SK-N-SH treated with all-trans-retinoic acid at 6 μM for 48 hours (cell line): ENCODE results near the gene MYH13.

Experiments used
- ATAC-seq: fragments of 200-7000 bp; cut with Tn5 transposase; 3 replicates; pipeline ENCODE4 v1.9.1; 2020; ENCODE audit warnings: mild to moderate bottlenecking, moderate library complexity
- CSDC2 ChIP-seq: fragments of 250-450 bp; sonication (Bioruptor Pico); IDR thresholded peaks from 2 replicates; pipeline ENCODE4 v1.5.0; 2020; ENCODE audit warnings: mild to moderate bottlenecking, moderate library complexity
- ESRRG ChIP-seq: fragments of 250-450 bp; sonication (Bioruptor Pico); IDR thresholded peaks from 2 replicates; pipeline ENCODE4 v1.6.1; 2021; ENCODE audit warnings: mild to moderate bottlenecking
- GLIS3 ChIP-seq: fragments of 250-450 bp; sonication (Bioruptor Pico); IDR thresholded peaks from 2 replicates; pipeline ENCODE4 v1.5.0; 2020; ENCODE audit warnings: mild to moderate bottlenecking, moderate library complexity
- ISL1 ChIP-seq: fragments of 250-450 bp; sonication (Bioruptor Pico); IDR thresholded peaks from 2 replicates; pipeline ENCODE4 v2.1.2; 2022; ENCODE audit warnings: mild to moderate bottlenecking, moderate library complexity
- OSR1 ChIP-seq: fragments of 250-450 bp; sonication (Bioruptor Pico); IDR thresholded peaks from 2 replicates; pipeline ENCODE4 v1.8.0; 2022; ENCODE audit warnings: moderate library complexity, mild to moderate bottlenecking, inconsistent platforms
- PATZ1 ChIP-seq: fragments of 250-450 bp; sonication (Bioruptor Pico); IDR thresholded peaks from 2 replicates; pipeline ENCODE4 v1.8.0; 2020; ENCODE audit warnings: mild to moderate bottlenecking, moderate library complexity, borderline replicate concordance
- PPARA ChIP-seq: fragments of 250-450 bp; sonication (Bioruptor Pico); IDR thresholded peaks from 2 replicates; pipeline ENCODE4 v1.5.0; 2020; ENCODE audit warnings: mild to moderate bottlenecking, borderline replicate concordance
- RARB ChIP-seq: fragments of 250-450 bp; sonication (Bioruptor Pico); IDR thresholded peaks from 2 replicates; pipeline ENCODE4 v1.8.0; 2021; ENCODE audit warnings: mild to moderate bottlenecking, moderate library complexity
- TCF4 ChIP-seq: fragments of 250-450 bp; sonication (Bioruptor Pico); IDR thresholded peaks from 2 replicates; pipeline ENCODE4 v1.8.0; 2021; ENCODE audit warnings: mild to moderate bottlenecking, moderate library complexity, borderline replicate concordance
- TOX ChIP-seq: fragments of 250-450 bp; sonication (Bioruptor Pico); IDR thresholded peaks from 2 replicates; pipeline ENCODE4 v1.8.0; 2021; ENCODE audit warnings: mild to moderate bottlenecking, moderate library complexity, borderline replicate concordance
- TSHZ2 ChIP-seq: fragments of 250-450 bp; sonication (Bioruptor Pico); IDR thresholded peaks from 2 replicates; pipeline ENCODE4 v1.5.0; 2020; ENCODE audit warnings: mild to moderate bottlenecking, moderate library complexity
- ZC3H10 ChIP-seq: fragments of 250-450 bp; sonication (Bioruptor Pico); IDR thresholded peaks from 2 replicates; pipeline ENCODE4 v1.5.1; 2021; ENCODE audit warnings: mild to moderate bottlenecking, moderate library complexity
- ZFP30 ChIP-seq: fragments of 450-650 bp; formaldehyde crosslinking; IDR thresholded peaks from 2 replicates; pipeline ENCODE4 v1.5.0; 2022; ENCODE audit warnings: mild to moderate bottlenecking, moderate library complexity
- ZNF565 ChIP-seq: fragments of 450-650 bp; formaldehyde crosslinking; conservative IDR thresholded peaks from 2 replicates; pipeline ENCODE4 v1.5.0; 2020; ENCODE audit warnings: low read depth, mild to moderate bottlenecking, moderate library complexity
- ZNF70 ChIP-seq: fragments of 450-650 bp; formaldehyde crosslinking; IDR thresholded peaks from 2 replicates; pipeline ENCODE4 v1.5.0; 2020; ENCODE audit warnings: mild to moderate bottlenecking, moderate library complexity
- ZNF8 ChIP-seq: fragments of 450-650 bp; formaldehyde crosslinking; IDR thresholded peaks from 2 replicates; pipeline ENCODE4 v1.5.0; 2020; ENCODE audit warnings: mild to moderate bottlenecking, moderate library complexity
- TF ChIP-seq, protein P1 (sequence below): fragments of 250-450 bp; sonication (Bioruptor Pico); IDR thresholded peaks from 2 replicates; pipeline ENCODE4 v1.5.1; 2021; ENCODE audit warnings: mild to moderate bottlenecking, moderate library complexity
- TF ChIP-seq, protein P2 (sequence below): fragments of 250-450 bp; sonication (Bioruptor Pico); IDR thresholded peaks from 2 replicates; pipeline ENCODE4 v1.8.0; 2021; ENCODE audit warnings: low read depth, mild to moderate bottlenecking, moderate library complexity, borderline replicate concordance
- TF ChIP-seq, protein P3 (sequence below): fragments of 250-450 bp; sonication (Bioruptor Pico); IDR thresholded peaks from 2 replicates; pipeline ENCODE4 v1.5.1; 2020; ENCODE audit warnings: low read depth, mild to moderate bottlenecking, moderate library complexity

MYH13 gene

GRCh38 chr17:10392880-10393279 lies 20.1 kb upstream of the MYH13 start (continued):
- TF ChIP-seq, protein P1, sequence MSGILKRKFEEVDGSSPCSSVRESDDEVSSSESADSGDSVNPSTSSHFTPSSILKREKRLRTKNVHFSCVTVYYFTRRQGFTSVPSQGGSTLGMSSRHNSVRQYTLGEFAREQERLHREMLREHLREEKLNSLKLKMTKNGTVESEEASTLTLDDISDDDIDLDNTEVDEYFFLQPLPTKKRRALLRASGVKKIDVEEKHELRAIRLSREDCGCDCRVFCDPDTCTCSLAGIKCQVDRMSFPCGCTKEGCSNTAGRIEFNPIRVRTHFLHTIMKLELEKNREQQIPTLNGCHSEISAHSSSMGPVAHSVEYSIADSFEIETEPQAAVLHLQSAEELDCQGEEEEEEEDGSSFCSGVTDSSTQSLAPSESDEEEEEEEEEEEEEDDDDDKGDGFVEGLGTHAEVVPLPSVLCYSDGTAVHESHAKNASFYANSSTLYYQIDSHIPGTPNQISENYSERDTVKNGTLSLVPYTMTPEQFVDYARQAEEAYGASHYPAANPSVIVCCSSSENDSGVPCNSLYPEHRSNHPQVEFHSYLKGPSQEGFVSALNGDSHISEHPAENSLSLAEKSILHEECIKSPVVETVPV (CRISPR knock-in tag), result no peak
- TF ChIP-seq, protein P2, sequence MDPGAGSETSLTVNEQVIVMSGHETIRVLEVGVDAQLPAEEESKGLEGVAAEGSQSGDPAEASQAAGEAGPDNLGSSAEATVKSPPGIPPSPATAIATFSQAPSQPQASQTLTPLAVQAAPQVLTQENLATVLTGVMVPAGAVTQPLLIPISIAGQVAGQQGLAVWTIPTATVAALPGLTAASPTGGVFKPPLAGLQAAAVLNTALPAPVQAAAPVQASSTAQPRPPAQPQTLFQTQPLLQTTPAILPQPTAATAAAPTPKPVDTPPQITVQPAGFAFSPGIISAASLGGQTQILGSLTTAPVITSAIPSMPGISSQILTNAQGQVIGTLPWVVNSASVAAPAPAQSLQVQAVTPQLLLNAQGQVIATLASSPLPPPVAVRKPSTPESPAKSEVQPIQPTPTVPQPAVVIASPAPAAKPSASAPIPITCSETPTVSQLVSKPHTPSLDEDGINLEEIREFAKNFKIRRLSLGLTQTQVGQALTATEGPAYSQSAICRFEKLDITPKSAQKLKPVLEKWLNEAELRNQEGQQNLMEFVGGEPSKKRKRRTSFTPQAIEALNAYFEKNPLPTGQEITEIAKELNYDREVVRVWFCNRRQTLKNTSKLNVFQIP (CRISPR knock-in tag), result no peak
- no peak for TF ChIP-seq ZFP30 (CRISPR knock-in tag)

GRCh38 chr17:10385871-10386270 lies 13.1 kb upstream of the MYH13 start:
- ATAC-seq, result no peak
- TF ChIP-seq TOX, result no peak
- TF ChIP-seq ESRRG (CRISPR knock-in tag), result no peak
- TF ChIP-seq ZNF565 (CRISPR knock-in tag), result no peak
- TF ChIP-seq OSR1, result no peak
- no peak for TF ChIP-seq PPARA
- no peak for TF ChIP-seq CSDC2
- TF ChIP-seq ZNF8 (CRISPR knock-in tag), result no peak
- TF ChIP-seq, protein P2 (CRISPR knock-in tag), result no peak
- TF ChIP-seq PATZ1 (CRISPR knock-in tag), result no peak
- no peak for TF ChIP-seq RARB (CRISPR knock-in tag)
- TF ChIP-seq GLIS3, result no peak
- no peak for TF ChIP-seq TCF4 (CRISPR knock-in tag)
- no peak for TF ChIP-seq ZFP30 (CRISPR knock-in tag)
- TF ChIP-seq, protein P1 (CRISPR knock-in tag), result no peak
- no peak for TF ChIP-seq ZC3H10 (CRISPR knock-in tag)
- TF ChIP-seq, protein P3, sequence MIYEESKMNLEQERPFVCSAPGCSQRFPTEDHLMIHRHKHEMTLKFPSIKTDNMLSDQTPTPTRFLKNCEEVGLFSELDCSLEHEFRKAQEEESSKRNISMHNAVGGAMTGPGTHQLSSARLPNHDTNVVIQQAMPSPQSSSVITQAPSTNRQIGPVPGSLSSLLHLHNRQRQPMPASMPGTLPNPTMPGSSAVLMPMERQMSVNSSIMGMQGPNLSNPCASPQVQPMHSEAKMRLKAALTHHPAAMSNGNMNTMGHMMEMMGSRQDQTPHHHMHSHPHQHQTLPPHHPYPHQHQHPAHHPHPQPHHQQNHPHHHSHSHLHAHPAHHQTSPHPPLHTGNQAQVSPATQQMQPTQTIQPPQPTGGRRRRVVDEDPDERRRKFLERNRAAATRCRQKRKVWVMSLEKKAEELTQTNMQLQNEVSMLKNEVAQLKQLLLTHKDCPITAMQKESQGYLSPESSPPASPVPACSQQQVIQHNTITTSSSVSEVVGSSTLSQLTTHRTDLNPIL (CRISPR knock-in tag), result no peak
- no peak for TF ChIP-seq TSHZ2 (CRISPR knock-in tag)

GRCh38 chr17:10384175-10384574 lies 11.4 kb upstream of the MYH13 start:
- no peak for ATAC-seq
- TF ChIP-seq RARB (CRISPR knock-in tag), result no peak
- TF ChIP-seq ISL1, result no peak
- no peak for TF ChIP-seq ZNF565 (CRISPR knock-in tag)
- TF ChIP-seq ZNF70 (CRISPR knock-in tag), result no peak
- TF ChIP-seq OSR1, result no peak
- TF ChIP-seq PATZ1 (CRISPR knock-in tag), result no peak
- TF ChIP-seq, protein P2 (CRISPR knock-in tag), result no peak
